ENCODE results near the gene ST6GALNAC6. TPM values are rescaled to one million over a fixed set of nuclear protein-coding genes. Genes with fewer than 3 reads are reported as not detected.
A peak's percentile ranks its signal among the peaks of the same experiment; 100 is the strongest.

Gene ST6GALNAC6
- total RNA-seq, 1 donor: 53.2 TPM

DNA sequence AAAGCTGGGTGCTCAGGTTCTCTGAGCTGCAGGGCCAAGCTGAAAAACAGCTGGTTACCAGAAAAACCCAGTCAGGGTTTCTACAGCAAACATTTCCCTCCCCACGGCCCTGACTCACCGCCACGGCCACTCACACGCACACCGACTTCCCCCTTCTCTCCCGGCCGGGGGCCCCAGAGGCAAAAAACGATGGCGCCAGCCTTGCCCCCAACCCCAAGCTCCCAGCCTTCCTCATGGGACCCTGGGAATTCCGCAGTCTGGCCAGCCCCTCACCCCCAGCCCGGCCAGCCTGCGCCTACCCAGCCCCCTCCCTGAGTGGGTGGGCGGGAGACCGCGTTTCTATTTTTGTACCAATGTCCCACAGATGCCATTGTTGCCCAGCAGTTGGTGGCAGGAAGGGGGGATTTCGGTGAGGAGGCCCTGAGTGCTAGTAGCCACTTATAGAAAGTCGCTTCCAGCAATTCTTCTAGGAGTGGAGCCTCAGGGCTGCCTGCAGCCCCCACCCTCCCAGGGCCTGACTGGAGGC lies 63.3 kb downstream of the ST6GALNAC6 start:
- no peaks in the 10 kb centered on the region for H3K27me3 ChIP-seq (ENCODE audit: insufficient read depth, low read length)
- no peaks in the 10 kb centered on the region for H3K9me3 ChIP-seq (ENCODE audit: low read depth, low read length)
- H3K4me1 ChIP-seq (ENCODE audit: insufficient read depth, low read length): peaks cover 73% of the 10 kb centered on the region
- H3K4me2 ChIP-seq (ENCODE audit: insufficient read depth, low read length): peak overlapping the region; percentile 51
- peak overlapping the region; percentile 39 for H3K4me3 ChIP-seq (ENCODE audit: insufficient read depth, low read length)
- peak; percentile 96 for DNase-seq (ENCODE audit: insufficient read length, low spot score, missing footprints)
- peaks cover 38% of the 10 kb centered on the region for H3K36me3 ChIP-seq (ENCODE audit: insufficient read depth, low read length)
- peaks cover 68% of the 10 kb centered on the region for H3K79me2 ChIP-seq (ENCODE audit: insufficient read depth, low read length)
- H4K20me1 ChIP-seq (ENCODE audit: insufficient read depth, low read length): no peaks in the 10 kb centered on the region
- TF ChIP-seq, protein P1, sequence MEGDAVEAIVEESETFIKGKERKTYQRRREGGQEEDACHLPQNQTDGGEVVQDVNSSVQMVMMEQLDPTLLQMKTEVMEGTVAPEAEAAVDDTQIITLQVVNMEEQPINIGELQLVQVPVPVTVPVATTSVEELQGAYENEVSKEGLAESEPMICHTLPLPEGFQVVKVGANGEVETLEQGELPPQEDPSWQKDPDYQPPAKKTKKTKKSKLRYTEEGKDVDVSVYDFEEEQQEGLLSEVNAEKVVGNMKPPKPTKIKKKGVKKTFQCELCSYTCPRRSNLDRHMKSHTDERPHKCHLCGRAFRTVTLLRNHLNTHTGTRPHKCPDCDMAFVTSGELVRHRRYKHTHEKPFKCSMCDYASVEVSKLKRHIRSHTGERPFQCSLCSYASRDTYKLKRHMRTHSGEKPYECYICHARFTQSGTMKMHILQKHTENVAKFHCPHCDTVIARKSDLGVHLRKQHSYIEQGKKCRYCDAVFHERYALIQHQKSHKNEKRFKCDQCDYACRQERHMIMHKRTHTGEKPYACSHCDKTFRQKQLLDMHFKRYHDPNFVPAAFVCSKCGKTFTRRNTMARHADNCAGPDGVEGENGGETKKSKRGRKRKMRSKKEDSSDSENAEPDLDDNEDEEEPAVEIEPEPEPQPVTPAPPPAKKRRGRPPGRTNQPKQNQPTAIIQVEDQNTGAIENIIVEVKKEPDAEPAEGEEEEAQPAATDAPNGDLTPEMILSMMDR (IDR thresholded peaks at IDR 0.05; ENCODE audit: extremely low read depth, low read depth, low read length): no peak
- peak overlapping the region; percentile 98 for H3K27ac ChIP-seq (ENCODE audit: low read depth, low read length)
- H2AFZ ChIP-seq (ENCODE audit: low read length): peak overlapping the region; percentile 29

Small RNA genes lying within 50 kb of the gene (small RNA-seq; reads per million reads assigned to genes)
- 3.9 reads per million, percentile 83 among the genes with 10 or more reads in this experiment for gene MIR4672
- gene RNA5SP296: not detected

Other genes with a start within 250 kb of the ST6GALNAC6 start
- not detected in 2 replicates for gene CFAP157, start 192.6 kb downstream of the ST6GALNAC6 start, total RNA-seq
- 12.7 and 16.3 TPM in 2 replicates for gene PTRH1, start 183.9 kb downstream of the ST6GALNAC6 start, total RNA-seq
- gene TTC16, start 183.5 kb downstream of the ST6GALNAC6 start, total RNA-seq: under 0.01 TPM in 1 of 2 replicates, not detected in the other
- 3.8 and 4.7 TPM in 2 replicates for gene TOR2A, start 164.3 kb downstream of the ST6GALNAC6 start, total RNA-seq
- 0.29 and 0.36 TPM in 2 replicates for gene SH2D3C, start 120.9 kb downstream of the ST6GALNAC6 start, total RNA-seq
- 54.8 and 56.1 TPM in 2 replicates for gene CDK9, start 113.6 kb downstream of the ST6GALNAC6 start, total RNA-seq
- gene FPGS, start 96.7 kb downstream of the ST6GALNAC6 start, total RNA-seq: 87.5 and 98.1 TPM in 2 replicates
- gene ENG, start 44.9 kb downstream of the ST6GALNAC6 start, total RNA-seq: 60.8 and 87.5 TPM in 2 replicates
- 100 and 106 TPM in 2 replicates for gene AK1, start 21.9 kb downstream of the ST6GALNAC6 start, total RNA-seq
- gene ST6GALNAC4, start 17.4 kb upstream of the ST6GALNAC6 start, total RNA-seq: 29.5 and 33.7 TPM in 2 replicates
- gene PIP5KL1, start 31.2 kb upstream of the ST6GALNAC6 start, total RNA-seq: 2.2 and 3.5 TPM in 2 replicates
- 10.1 and 11.5 TPM in 2 replicates for gene DPM2, start 38.3 kb upstream of the ST6GALNAC6 start, total RNA-seq
- 18.0 and 20.6 TPM in 2 replicates for gene EEIG1, start 81.4 kb upstream of the ST6GALNAC6 start, total RNA-seq
- gene NAIF1, start 167.7 kb upstream of the ST6GALNAC6 start, total RNA-seq: 10.1 and 10.6 TPM in 2 replicates
- 9.7 and 13.4 TPM in 2 replicates for gene SLC25A25, start 168.6 kb upstream of the ST6GALNAC6 start, total RNA-seq
- gene PTGES2, start 228.1 kb upstream of the ST6GALNAC6 start, total RNA-seq: 42.7 and 50.3 TPM in 2 replicates
- gene LCN2, start 249.8 kb upstream of the ST6GALNAC6 start, total RNA-seq: not detected in 2 replicates

All from osteoblast (primary cell).